ENCODE measurements around the gene MED22.

DNA sequence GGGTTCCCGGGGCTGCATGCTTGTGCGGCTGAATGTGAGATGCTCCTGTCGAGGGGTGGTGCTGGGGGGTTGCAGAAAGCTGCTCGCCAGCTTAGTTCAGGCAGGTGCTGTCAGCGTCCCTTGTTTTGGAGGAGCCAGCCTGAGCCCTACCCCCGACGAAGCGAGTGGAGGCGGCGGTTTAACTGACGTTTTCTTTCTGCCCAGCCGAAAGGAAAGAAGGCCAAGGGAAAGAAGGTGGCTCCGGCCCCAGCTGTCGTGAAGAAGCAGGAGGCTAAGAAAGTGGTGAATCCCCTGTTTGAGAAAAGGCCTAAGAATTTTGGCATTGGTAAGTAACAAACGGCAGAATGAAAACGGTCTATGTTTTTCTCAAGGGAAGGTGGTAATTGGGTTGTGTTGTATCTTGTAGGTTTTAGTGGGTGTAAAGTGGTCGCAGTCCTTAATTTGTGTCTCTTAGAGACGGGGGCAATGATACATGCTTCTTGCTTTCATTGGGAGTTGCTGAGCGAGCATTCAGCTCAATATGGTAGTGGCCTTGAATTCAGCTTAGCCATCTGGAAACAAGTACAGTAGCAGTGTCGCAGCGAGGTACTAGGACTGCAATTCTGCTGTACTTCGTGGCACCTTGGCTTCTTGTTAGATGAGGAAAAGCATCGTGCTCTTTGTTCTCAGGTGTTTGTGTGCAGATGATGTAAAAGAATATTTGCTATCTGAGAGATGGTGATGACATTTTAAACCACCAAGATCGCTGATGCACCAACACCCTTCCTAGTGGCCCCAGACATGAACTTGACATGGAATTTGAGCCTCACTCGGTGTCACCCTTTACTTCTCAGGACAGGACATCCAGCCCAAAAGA is 1.0 kb upstream of the MED22 start:
- TF ChIP-seq, protein P1, sequence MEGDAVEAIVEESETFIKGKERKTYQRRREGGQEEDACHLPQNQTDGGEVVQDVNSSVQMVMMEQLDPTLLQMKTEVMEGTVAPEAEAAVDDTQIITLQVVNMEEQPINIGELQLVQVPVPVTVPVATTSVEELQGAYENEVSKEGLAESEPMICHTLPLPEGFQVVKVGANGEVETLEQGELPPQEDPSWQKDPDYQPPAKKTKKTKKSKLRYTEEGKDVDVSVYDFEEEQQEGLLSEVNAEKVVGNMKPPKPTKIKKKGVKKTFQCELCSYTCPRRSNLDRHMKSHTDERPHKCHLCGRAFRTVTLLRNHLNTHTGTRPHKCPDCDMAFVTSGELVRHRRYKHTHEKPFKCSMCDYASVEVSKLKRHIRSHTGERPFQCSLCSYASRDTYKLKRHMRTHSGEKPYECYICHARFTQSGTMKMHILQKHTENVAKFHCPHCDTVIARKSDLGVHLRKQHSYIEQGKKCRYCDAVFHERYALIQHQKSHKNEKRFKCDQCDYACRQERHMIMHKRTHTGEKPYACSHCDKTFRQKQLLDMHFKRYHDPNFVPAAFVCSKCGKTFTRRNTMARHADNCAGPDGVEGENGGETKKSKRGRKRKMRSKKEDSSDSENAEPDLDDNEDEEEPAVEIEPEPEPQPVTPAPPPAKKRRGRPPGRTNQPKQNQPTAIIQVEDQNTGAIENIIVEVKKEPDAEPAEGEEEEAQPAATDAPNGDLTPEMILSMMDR (IDR thresholded peaks at IDR 0.05): no peak
- no peak for TF ChIP-seq POLR2A (IDR thresholded peaks at IDR 0.05)
